Measurements from ENCODE around the gene SKI. TPM values are rescaled to one million over a fixed set of nuclear protein-coding genes. Genes with fewer than 3 reads are reported as not detected.

The SKI gene
- total RNA-seq, 1 experiment from 2014 or later = 28.3 TPM

DNA sequence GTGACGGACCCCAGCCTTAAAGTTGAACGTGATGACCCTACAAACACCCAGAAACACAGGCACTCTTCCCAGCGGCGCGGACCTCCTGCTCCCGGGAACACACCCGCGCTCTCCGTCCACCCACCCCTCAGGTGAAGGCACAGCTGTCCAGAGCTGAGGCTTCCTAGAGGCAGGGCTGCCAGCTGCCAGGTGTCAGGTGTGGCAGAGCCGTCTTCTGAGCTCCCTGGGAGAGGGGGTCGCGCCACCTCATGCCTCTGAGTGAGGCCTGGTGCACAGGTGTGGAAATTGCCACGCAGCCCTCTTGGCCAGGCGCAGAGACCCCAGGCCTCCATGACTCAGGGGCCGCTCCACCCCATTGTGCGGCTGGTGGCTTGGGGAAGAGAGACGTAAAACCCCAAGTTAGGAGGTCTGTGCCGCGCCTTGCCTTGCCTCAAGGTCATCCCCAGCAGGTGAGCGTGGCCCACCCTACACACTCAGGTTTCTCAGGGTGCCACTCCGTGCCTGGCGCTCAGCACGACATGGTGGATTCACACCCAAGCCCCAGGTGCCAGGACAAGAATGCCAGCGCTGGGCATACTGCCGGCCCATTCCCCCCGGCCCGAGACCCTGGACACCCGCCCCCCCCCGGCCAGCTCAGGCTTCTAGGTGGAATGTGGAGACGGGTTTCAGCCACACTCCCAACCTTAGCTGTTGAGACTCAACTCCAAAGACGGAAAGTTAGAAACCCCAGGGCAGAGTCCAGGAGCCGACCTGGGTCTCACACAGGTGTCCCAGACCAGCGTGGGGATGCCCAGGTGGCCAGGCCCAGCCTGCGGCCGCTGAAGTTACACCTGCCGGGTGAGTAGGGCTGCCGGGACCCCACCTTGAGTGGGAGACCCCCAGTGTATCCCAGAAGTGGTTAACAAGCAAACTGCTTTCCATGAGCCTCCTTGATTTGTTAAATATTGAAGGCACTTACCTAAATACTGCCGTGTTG lies 42.0 kb upstream of the SKI start:
- intact Hi-C loops (cut with micrococcal nuclease) = no loop called here
- POLR2A ChIA-PET (ENCODE audit: unreplicated experiment) = no interaction called here
- H3K4me3 ChIP-seq (ENCODE audit: low read length) = no peak overlapping the region
- no peak overlapping the region for H3K9ac ChIP-seq (ENCODE audit: low read length)
- H3K9me3 ChIP-seq (ENCODE audit: low read length) = no peaks in the 10 kb centered on the region
- no peak for ATAC-seq
- H3K27ac ChIP-seq (ENCODE audit: low read length) = peak overlapping the region; percentile 13; the same call in 1 of the 2 replicates
- TF ChIP-seq, protein P1, sequence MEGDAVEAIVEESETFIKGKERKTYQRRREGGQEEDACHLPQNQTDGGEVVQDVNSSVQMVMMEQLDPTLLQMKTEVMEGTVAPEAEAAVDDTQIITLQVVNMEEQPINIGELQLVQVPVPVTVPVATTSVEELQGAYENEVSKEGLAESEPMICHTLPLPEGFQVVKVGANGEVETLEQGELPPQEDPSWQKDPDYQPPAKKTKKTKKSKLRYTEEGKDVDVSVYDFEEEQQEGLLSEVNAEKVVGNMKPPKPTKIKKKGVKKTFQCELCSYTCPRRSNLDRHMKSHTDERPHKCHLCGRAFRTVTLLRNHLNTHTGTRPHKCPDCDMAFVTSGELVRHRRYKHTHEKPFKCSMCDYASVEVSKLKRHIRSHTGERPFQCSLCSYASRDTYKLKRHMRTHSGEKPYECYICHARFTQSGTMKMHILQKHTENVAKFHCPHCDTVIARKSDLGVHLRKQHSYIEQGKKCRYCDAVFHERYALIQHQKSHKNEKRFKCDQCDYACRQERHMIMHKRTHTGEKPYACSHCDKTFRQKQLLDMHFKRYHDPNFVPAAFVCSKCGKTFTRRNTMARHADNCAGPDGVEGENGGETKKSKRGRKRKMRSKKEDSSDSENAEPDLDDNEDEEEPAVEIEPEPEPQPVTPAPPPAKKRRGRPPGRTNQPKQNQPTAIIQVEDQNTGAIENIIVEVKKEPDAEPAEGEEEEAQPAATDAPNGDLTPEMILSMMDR (conservative IDR thresholded peaks at IDR 0.05; ENCODE audit: low read depth, low read length) = no peak
- TF ChIP-seq EZH2 (IDR thresholded peaks at IDR 0.05; ENCODE audit: low read length, unreplicated experiment) (no peak), EZH2phosphoT487 (IDR thresholded peaks at IDR 0.05; ENCODE audit: borderline replicate concordance, low read length) (no peak)
- no peaks in the 10 kb centered on the region; the same call in 1 of the 2 replicates for H3K36me3 ChIP-seq (ENCODE audit: low read depth, low read length)
- H3K4me1 ChIP-seq (ENCODE audit: insufficient read depth, low read length) = peaks cover 21% of the 10 kb centered on the region
- BruUV-seq (replicated peaks) = no TSS peak
- H3K4me2 ChIP-seq (ENCODE audit: low read length) = no peak overlapping the region
- CTCF ChIA-PET = no interaction called here
- no peak for DNase-seq
- no peak overlapping the region for H2AFZ ChIP-seq (ENCODE audit: low read length)
- H4K20me1 ChIP-seq (ENCODE audit: low read length) = no peaks in the 10 kb centered on the region
- no peaks in the 10 kb centered on the region for H3F3A ChIP-seq (ENCODE audit: low read length, unreplicated experiment)
- no peaks in the 10 kb centered on the region for H3K9me2 ChIP-seq (replicated peaks; ENCODE audit: low read length)
- H3K27me3 ChIP-seq (ENCODE audit: low read length) = no peaks in the 10 kb centered on the region
- peaks cover 14% of the 10 kb centered on the region for H3K79me2 ChIP-seq (ENCODE audit: low read length)

DNA sequence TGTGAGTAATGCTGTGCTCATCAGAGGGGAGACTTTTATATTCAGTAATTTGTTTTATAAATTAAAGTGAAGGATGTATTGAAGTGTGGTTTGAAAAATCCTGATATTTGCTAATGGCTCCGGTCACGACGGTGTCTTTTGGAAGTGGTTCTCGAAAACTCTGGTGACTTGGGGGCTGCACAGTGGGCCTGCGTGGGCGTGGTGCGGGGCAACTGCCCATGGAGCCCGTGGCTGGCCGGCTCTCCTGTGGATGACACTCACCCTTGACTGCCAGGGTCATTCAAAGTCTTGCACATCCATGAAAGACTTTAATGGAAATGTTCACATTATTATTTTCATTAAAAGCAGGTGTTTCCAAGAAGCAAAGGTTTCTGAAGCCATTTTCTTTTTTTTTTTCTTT lies 41.2 kb upstream of the SKI start:
- no peaks in the 10 kb centered on the region for H3K9me2 ChIP-seq (replicated peaks; ENCODE audit: low read length)
- TF ChIP-seq EZH2 (IDR thresholded peaks at IDR 0.05; ENCODE audit: low read length, unreplicated experiment) (no peak), EZH2phosphoT487 (IDR thresholded peaks at IDR 0.05; ENCODE audit: borderline replicate concordance, low read length) (no peak)
- TF ChIP-seq, protein P1 (conservative IDR thresholded peaks at IDR 0.05; ENCODE audit: low read depth, low read length) = no peak
- ChIA-PET CTCF (no interaction called here), POLR2A (ENCODE audit: unreplicated experiment) (no interaction called here)
- no peak overlapping the region for H3K4me2 ChIP-seq (ENCODE audit: low read length)
- no peak overlapping the region for H2AFZ ChIP-seq (ENCODE audit: low read length)
- H3K27me3 ChIP-seq (ENCODE audit: low read length) = no peaks in the 10 kb centered on the region
- DNase-seq = peak; percentile 28
- H3K4me1 ChIP-seq (ENCODE audit: insufficient read depth, low read length) = peaks cover 24% of the 10 kb centered on the region
- no peaks in the 10 kb centered on the region for H3K9me3 ChIP-seq (ENCODE audit: low read length)
- H3K36me3 ChIP-seq (ENCODE audit: low read depth, low read length) = no peaks in the 10 kb centered on the region; the same call in 1 of the 2 replicates
- H3K27ac ChIP-seq (ENCODE audit: low read length) = no peak overlapping the region; the same call in 1 of the 2 replicates
- no peak overlapping the region for H3K4me3 ChIP-seq (ENCODE audit: low read length)
- H3K9ac ChIP-seq (ENCODE audit: low read length) = no peak overlapping the region
- H4K20me1 ChIP-seq (ENCODE audit: low read length) = no peaks in the 10 kb centered on the region
- peaks cover 22% of the 10 kb centered on the region for H3K79me2 ChIP-seq (ENCODE audit: low read length)
- intact Hi-C loops (cut with micrococcal nuclease) = no loop called here
- BruUV-seq (replicated peaks) = no TSS peak
- H3F3A ChIP-seq (ENCODE audit: low read length, unreplicated experiment) = no peaks in the 10 kb centered on the region
- ATAC-seq = no peak

DNA sequence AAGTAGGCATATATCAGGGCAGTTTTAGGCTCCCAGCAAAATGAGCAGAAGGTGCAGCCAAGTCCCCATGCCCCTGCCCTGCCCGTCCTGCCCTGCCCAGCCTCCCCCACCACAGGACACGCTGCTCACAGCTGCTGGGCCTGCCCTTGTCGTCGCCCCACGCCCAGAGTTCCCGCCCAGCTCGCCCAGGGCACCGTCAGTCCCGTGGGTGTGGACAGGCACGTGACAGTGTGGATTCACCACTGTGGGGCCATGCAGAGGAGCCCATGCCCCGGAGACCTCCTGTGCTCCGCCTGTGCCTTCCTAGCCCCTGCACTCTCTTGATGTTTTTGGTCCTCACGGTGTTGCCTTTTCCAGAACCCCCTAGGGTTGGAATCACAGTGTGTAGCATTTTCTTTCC lies 40.5 kb upstream of the SKI start:
- no peak for DNase-seq
- no peak overlapping the region for H3K4me3 ChIP-seq (ENCODE audit: low read length)
- no peaks in the 10 kb centered on the region; the same call in 1 of the 2 replicates for H3K36me3 ChIP-seq (ENCODE audit: low read depth, low read length)
- peaks cover 29% of the 10 kb centered on the region for H3K79me2 ChIP-seq (ENCODE audit: low read length)
- no peak overlapping the region for H3K9ac ChIP-seq (ENCODE audit: low read length)
- no peaks in the 10 kb centered on the region for H3K9me2 ChIP-seq (replicated peaks; ENCODE audit: low read length)
- H3F3A ChIP-seq (ENCODE audit: low read length, unreplicated experiment) = no peaks in the 10 kb centered on the region
- H3K27me3 ChIP-seq (ENCODE audit: low read length) = no peaks in the 10 kb centered on the region
- H3K27ac ChIP-seq (ENCODE audit: low read length) = no peak overlapping the region
- no peak overlapping the region for H2AFZ ChIP-seq (ENCODE audit: low read length)
- peaks cover 31% of the 10 kb centered on the region for H3K4me1 ChIP-seq (ENCODE audit: insufficient read depth, low read length)
- ChIA-PET CTCF (no interaction called here), POLR2A (ENCODE audit: unreplicated experiment) (no interaction called here)
- TF ChIP-seq, protein P1 (conservative IDR thresholded peaks at IDR 0.05; ENCODE audit: low read depth, low read length) = no peak
- TF ChIP-seq EZH2 (IDR thresholded peaks at IDR 0.05; ENCODE audit: low read length, unreplicated experiment) (no peak), EZH2phosphoT487 (IDR thresholded peaks at IDR 0.05; ENCODE audit: borderline replicate concordance, low read length) (no peak)
- no peak overlapping the region for H3K4me2 ChIP-seq (ENCODE audit: low read length)
- no peaks in the 10 kb centered on the region for H3K9me3 ChIP-seq (ENCODE audit: low read length)
- no TSS peak for BruUV-seq (replicated peaks)
- intact Hi-C loops (cut with micrococcal nuclease) = no loop called here
- ATAC-seq = no peak
- no peaks in the 10 kb centered on the region for H4K20me1 ChIP-seq (ENCODE audit: low read length)
